PC-9 (cell line): ENCODE results near the gene UBXN6.

Source experiments
- EZH2 ChIP-seq: fragments of 200-600 bp; sonication (generic); IDR thresholded peaks from 2 replicates; pipeline ENCODE4 v1.8.0; 2017; ENCODE audit warnings: antibody characterized with exemption, low read depth
- TF ChIP-seq, protein P1 (sequence below): fragments of 200-600 bp; sonication (generic); conservative IDR thresholded peaks from 2 replicates; pipeline ENCODE4 v1.6.1; 2017; ENCODE audit warnings: mixed run types, antibody characterized with exemption, mild to moderate bottlenecking, moderate library complexity

GRCh38 chr19:4425537-4425936 lies 32.1 kb downstream of the UBXN6 start:
- TF ChIP-seq, protein P1, sequence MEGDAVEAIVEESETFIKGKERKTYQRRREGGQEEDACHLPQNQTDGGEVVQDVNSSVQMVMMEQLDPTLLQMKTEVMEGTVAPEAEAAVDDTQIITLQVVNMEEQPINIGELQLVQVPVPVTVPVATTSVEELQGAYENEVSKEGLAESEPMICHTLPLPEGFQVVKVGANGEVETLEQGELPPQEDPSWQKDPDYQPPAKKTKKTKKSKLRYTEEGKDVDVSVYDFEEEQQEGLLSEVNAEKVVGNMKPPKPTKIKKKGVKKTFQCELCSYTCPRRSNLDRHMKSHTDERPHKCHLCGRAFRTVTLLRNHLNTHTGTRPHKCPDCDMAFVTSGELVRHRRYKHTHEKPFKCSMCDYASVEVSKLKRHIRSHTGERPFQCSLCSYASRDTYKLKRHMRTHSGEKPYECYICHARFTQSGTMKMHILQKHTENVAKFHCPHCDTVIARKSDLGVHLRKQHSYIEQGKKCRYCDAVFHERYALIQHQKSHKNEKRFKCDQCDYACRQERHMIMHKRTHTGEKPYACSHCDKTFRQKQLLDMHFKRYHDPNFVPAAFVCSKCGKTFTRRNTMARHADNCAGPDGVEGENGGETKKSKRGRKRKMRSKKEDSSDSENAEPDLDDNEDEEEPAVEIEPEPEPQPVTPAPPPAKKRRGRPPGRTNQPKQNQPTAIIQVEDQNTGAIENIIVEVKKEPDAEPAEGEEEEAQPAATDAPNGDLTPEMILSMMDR, result no peak
- TF ChIP-seq EZH2, result no peak
